Activated CD4-positive, alpha-beta T cell treated with anti-CD3 and anti-CD28 coated beads, Interleukin-2, amount 10 ng/mL, durations not matched to agents 24 days and 14 days (primary cell): Measurements from ENCODE around the gene ADCY2. TPM values are rescaled to one million over a fixed set of nuclear protein-coding genes. Genes with fewer than 3 reads are reported as not detected.

Experiments used
- DNase-seq: peaks from one replicate; pipeline ENCODE4 v3.0.0; 2022
- H3K27ac Mint-ChIP-seq: one replicate; pipeline ENCODE4 v1.8.0; 2022; ENCODE audit warnings: mild to moderate bottlenecking, mixed read lengths
- H3K27me3 Mint-ChIP-seq: one replicate; pipeline ENCODE4 v1.8.0; 2022; ENCODE audit warnings: mixed read lengths
- H3K36me3 Mint-ChIP-seq: one replicate; pipeline ENCODE4 v1.8.0; 2022; ENCODE audit warnings: low read depth, mild to moderate bottlenecking, mixed read lengths
- H3K4me1 Mint-ChIP-seq: one replicate; pipeline ENCODE4 v1.8.0; 2021; ENCODE audit warnings: mixed read lengths
- H3K4me3 Mint-ChIP-seq: one replicate; pipeline ENCODE4 v1.8.0; 2022; ENCODE audit warnings: mild to moderate bottlenecking, moderate library complexity, mixed read lengths
- H3K9me3 Mint-ChIP-seq: one replicate; pipeline ENCODE4 v1.8.0; 2021; ENCODE audit warnings: mixed read lengths
- intact Hi-C: fragments of 100-400 bp; cut with micrococcal nuclease; formaldehyde crosslinking; loops from one replicate; pipeline ENCODE4 v1.15.1; 2023
- total RNA-seq: library from RNA; stranded (reverse); gene quantifications from 2 replicates; pipeline ENCODE4 v1.2.3, GENCODE V29; 2022

ADCY2 gene
- total RNA-seq, 1 donor from 2014 or later: not detected

DNA sequence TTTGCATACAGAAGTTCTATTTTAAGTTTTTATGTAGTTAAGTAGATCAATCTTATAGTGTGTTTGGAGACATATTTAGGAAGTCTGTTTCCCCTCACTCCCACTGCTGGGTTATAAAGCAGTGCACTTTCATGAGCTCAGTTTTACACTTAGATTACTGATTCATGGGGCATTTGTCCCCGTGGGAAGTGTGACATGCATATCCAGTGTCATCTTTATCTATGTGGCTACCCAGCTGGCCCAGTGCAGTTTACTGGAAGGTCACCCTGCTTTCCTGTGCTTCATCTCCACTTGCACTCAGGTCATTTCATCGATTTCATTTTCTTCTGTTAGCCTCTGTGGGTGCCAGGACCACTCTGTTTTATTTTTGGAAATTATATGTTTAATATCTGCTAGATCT lies 49.1 kb downstream of the ADCY2 start:
- H3K4me1 Mint-ChIP-seq: no peaks in the 10 kb centered on the region
- no peak overlapping the region for H3K27ac Mint-ChIP-seq
- H3K9me3 Mint-ChIP-seq: no peaks in the 10 kb centered on the region
- no peaks in the 10 kb centered on the region for H3K27me3 Mint-ChIP-seq
- no peak for DNase-seq
- intact Hi-C loops: no loop called here
- H3K36me3 Mint-ChIP-seq: no peaks in the 10 kb centered on the region
- no peak overlapping the region for H3K4me3 Mint-ChIP-seq

DNA sequence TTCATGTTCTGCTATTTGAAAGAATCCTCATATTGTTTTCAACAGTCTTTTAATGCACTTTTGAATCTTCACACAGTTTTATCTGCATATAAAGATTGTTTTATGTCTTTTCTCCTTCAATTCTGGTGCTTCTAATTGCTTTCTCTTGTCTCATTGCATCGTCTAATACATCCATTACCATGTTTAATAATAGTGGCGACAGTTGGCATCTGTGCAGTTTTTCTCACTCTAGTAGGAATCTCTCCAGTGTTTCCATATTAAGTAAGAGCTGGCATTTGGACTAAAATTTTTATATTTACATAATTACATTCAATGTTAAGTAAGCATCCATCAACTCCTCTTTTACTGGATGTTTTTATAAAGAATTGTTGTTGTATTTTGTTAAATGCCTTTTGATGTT lies 49.9 kb downstream of the ADCY2 start:
- intact Hi-C loops: no loop called here
- no peaks in the 10 kb centered on the region for H3K4me1 Mint-ChIP-seq
- no peaks in the 10 kb centered on the region for H3K9me3 Mint-ChIP-seq
- no peak overlapping the region for H3K27ac Mint-ChIP-seq
- DNase-seq: no peak
- no peaks in the 10 kb centered on the region for H3K36me3 Mint-ChIP-seq
- no peak overlapping the region for H3K4me3 Mint-ChIP-seq
- H3K27me3 Mint-ChIP-seq: no peaks in the 10 kb centered on the region

DNA sequence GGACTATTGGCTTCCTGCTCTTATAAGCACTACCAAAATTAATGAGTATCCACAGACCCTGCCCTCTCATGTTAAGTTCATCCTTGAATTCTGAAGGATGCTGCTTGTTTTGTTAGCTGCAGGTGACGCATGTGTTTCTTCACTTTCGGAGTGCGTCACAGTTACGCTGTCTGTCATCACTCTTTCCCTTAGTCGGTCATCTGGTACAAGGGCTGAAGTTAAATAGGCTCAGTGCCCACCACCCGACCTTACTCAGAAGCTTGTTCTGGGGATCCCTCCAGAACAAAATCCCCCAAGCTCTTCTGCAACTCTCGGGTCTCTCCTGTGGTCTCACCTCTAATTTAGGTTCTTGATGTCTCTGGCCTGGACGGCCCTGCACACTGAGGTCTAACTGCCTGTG lies 51.0 kb downstream of the ADCY2 start:
- intact Hi-C loops: no loop called here
- no peak for DNase-seq
- Mint-ChIP-seq H3K27me3 (no peaks in the 10 kb centered on the region), H3K27ac (no peak overlapping the region), H3K9me3 (no peaks in the 10 kb centered on the region), H3K4me1 (no peaks in the 10 kb centered on the region), H3K4me3 (no peak overlapping the region), H3K36me3 (no peaks in the 10 kb centered on the region)

DNA sequence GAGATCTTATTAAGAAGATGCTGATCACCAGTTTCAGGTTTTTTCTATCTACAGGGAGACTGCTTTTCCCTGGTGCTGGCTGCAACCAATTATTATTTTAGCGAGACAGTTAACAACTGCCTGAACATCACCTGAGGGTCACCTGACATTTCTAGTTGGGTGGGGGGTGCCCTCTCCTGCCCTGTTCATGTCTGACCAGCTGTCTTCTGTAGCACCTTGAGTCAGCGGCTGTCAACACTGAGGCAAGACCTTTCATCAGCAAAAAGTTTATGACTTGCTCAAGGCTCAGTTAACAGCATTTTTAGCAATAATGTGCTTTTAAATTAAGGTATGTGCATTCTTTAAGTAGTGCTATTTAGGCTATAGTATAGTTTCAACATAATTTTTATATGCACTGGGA lies 58.0 kb downstream of the ADCY2 start:
- no peaks in the 10 kb centered on the region for H3K27me3 Mint-ChIP-seq
- H3K4me1 Mint-ChIP-seq: no peaks in the 10 kb centered on the region
- no peak overlapping the region for H3K27ac Mint-ChIP-seq
- intact Hi-C loops: no loop called here
- no peaks in the 10 kb centered on the region for H3K36me3 Mint-ChIP-seq
- no peak for DNase-seq
- no peak overlapping the region for H3K4me3 Mint-ChIP-seq
- H3K9me3 Mint-ChIP-seq: no peaks in the 10 kb centered on the region

DNA sequence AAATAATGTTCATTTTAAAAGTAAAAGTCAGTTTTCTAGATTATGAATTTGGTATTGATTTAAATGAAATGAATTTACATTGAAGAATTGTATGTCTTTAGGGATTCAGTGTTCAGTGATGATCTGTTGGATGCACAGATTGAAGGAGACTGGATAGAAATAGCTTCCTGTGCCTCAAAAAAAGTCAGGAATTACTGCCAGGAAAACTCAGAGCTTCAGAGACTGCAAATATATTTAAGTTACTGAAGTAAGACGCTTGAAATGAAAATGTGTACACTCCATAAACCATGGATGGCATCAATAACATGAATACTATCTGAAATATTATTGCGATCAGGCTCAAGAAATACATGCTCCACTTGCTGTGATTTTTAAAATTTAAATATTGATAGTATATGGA lies 60.3 kb downstream of the ADCY2 start:
- intact Hi-C loops: no loop called here
- H3K4me3 Mint-ChIP-seq: no peak overlapping the region
- DNase-seq: no peak
- H3K9me3 Mint-ChIP-seq: no peaks in the 10 kb centered on the region
- H3K4me1 Mint-ChIP-seq: no peaks in the 10 kb centered on the region
- H3K27ac Mint-ChIP-seq: no peak overlapping the region
- no peaks in the 10 kb centered on the region for H3K36me3 Mint-ChIP-seq
- no peaks in the 10 kb centered on the region for H3K27me3 Mint-ChIP-seq

DNA sequence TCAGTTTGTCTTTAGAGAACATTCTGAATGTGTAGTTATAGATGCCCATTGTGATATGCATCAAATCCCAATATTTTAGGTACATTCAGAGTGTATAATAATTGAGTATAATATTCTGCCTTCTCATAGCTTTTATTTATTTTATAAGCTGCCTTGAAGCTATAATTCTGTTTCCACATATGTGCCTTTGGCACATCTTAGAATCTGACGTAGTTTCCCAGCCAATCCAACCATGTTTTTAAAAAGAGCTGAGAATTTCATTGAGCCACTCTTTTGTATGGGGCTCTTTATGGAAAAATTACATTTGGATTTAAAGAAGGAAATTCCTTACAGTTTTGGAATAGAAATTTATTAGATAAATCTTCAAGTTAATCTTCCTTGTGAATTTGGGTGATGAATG lies 65.4 kb downstream of the ADCY2 start:
- no peaks in the 10 kb centered on the region for H3K9me3 Mint-ChIP-seq
- H3K4me1 Mint-ChIP-seq: no peaks in the 10 kb centered on the region
- H3K36me3 Mint-ChIP-seq: no peaks in the 10 kb centered on the region
- DNase-seq: no peak
- intact Hi-C loops: no loop called here
- H3K4me3 Mint-ChIP-seq: no peak overlapping the region
- no peak overlapping the region for H3K27ac Mint-ChIP-seq
- H3K27me3 Mint-ChIP-seq: no peaks in the 10 kb centered on the region

DNA sequence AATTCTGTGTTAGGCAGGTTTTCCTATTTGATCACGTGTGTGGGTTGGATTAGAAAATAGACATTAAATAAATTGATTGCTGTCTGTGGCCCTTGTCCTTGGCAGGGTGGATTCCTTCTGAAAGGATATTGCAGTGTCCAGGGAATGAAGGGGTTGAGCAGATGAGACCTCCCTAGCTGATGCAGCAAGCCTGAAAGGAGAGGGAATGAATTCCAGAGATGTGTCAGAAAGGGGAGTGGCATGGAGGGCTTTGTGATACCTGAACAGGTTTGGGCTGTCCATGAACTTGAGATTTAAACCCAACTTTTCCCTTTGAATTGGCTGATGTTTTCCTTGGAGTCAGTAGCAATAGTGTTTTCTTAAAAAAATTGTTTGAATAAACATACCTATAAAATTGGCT lies 66.8 kb downstream of the ADCY2 start:
- no peak overlapping the region for H3K27ac Mint-ChIP-seq
- no peaks in the 10 kb centered on the region for H3K9me3 Mint-ChIP-seq
- H3K4me3 Mint-ChIP-seq: no peak overlapping the region
- H3K27me3 Mint-ChIP-seq: no peaks in the 10 kb centered on the region
- DNase-seq: no peak
- H3K4me1 Mint-ChIP-seq: no peaks in the 10 kb centered on the region
- intact Hi-C loops: no loop called here
- H3K36me3 Mint-ChIP-seq: no peaks in the 10 kb centered on the region

DNA sequence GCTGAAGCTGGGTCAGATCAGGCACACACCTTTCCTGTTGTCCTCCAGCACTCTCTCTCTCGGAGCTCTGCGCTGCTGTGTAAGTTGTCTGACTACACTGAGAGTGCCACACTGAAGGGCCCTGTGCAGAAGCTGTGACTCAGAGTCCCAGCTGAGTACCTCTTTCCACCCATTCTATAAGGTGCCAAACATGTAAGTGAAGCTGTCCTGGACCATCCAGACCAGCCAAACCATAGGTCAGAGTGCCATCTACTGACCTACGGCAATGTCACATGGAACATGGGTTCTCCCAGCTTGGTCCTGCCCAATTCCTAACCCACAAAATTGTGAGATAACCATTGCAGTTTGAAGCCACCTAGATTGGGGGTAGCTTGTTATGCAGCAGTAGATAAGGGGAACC lies 68.2 kb downstream of the ADCY2 start:
- no peak for DNase-seq
- Mint-ChIP-seq H3K4me1 (no peaks in the 10 kb centered on the region), H3K27me3 (no peaks in the 10 kb centered on the region), H3K4me3 (no peak overlapping the region), H3K27ac (no peak overlapping the region), H3K36me3 (no peaks in the 10 kb centered on the region), H3K9me3 (no peaks in the 10 kb centered on the region)
- intact Hi-C loops: no loop called here

DNA sequence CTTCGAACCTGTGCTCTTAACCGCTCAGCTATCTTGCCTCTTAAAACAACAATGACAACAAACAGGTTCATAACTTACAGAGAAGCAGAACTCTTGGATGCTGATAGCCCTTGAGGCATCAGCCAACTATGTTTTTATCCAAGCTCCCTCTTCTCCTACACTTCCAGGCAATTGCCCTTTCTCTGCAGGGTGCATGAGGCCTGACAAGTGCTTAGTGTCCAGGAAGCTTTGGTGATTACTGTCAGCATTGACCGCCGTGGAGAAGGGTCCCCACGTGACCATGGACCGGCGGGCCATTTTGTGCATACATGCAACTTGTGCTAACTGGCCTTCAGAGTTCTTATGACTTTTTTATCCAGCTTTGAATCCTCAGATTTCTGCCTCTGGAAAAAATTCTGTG lies 71.2 kb downstream of the ADCY2 start:
- no peaks in the 10 kb centered on the region for H3K4me1 Mint-ChIP-seq

DNA sequence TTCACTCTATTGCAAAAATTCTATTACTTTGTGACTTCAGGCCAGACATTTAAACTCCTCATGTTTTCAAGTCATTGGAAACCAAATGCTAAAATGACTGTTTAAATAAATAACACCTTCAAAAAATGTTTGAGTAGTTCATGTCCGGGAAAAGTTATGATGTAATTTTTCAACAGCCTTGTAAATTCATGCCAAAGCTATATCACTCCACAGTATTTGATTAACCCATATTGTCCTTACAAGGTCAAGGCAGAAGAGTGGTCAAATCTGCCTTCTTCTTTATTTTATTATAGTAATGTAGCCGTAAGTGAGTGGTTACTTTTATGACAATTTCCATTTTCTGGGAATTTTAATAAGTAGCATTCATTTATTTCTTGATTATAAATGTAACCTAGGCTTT lies 72.8 kb downstream of the ADCY2 start:
- Mint-ChIP-seq H3K4me3 (no peak overlapping the region), H3K27me3 (no peaks in the 10 kb centered on the region), H3K27ac (no peak overlapping the region), H3K9me3 (peaks cover 5% of the 10 kb centered on the region), H3K4me1 (no peaks in the 10 kb centered on the region), H3K36me3 (no peaks in the 10 kb centered on the region)
- DNase-seq: no peak
- intact Hi-C loops: no loop called here

More for the DNA sequence above, 71.2 kb downstream of the ADCY2 start:
- Mint-ChIP-seq H3K36me3 (no peaks in the 10 kb centered on the region), H3K27me3 (no peaks in the 10 kb centered on the region), H3K9me3 (peaks cover 5% of the 10 kb centered on the region), H3K27ac (no peak overlapping the region), H3K4me3 (no peak overlapping the region)
- intact Hi-C loops: no loop called here
- no peak for DNase-seq

DNA sequence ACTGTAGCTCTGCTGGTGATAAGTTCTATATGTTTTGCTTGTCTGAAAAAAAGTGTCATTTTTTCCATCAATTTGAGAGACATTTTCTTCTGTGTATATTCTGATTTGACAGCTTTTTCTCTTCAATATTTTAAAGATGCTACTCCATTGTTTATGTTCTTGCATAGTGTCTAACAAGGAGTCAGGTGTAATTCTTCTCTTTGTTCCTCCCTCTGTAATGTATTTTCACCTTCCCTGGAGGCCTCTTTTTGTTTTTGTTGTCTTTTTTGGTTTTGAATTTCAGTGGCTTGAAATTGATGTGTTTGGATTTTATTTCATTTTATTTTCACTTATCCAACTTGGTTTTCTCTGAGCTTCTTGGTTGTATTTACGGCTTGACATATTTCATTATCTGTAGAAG lies 75.8 kb downstream of the ADCY2 start:
- H3K9me3 Mint-ChIP-seq: peaks cover 12% of the 10 kb centered on the region
- H3K4me1 Mint-ChIP-seq: no peaks in the 10 kb centered on the region
- no peaks in the 10 kb centered on the region for H3K36me3 Mint-ChIP-seq
- no peak overlapping the region for H3K4me3 Mint-ChIP-seq
- H3K27me3 Mint-ChIP-seq: no peaks in the 10 kb centered on the region
- no peak overlapping the region for H3K27ac Mint-ChIP-seq
- intact Hi-C loops: no loop called here
- DNase-seq: no peak

DNA sequence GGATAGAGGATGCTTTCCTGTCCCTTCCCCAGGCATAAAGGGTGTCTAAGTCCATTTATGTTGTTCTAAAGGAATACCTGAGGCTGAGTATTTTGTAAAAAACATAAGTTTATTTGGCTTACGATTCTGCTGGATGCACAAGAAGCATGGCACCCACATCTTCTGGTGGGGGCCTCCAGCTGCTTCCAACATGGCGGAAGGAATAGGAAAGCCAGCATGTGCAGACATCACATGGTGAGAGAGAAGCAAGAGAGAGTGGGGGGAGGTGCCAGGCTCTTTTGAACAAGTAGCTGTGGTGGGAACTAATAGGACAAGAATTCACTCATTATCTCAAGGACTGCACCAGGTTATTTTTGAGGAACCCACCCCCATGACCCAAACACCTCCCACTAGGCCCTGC lies 77.2 kb downstream of the ADCY2 start:
- intact Hi-C loops: no loop called here
- Mint-ChIP-seq H3K27ac (no peak overlapping the region), H3K9me3 (peaks cover 12% of the 10 kb centered on the region), H3K36me3 (no peaks in the 10 kb centered on the region), H3K27me3 (no peaks in the 10 kb centered on the region), H3K4me1 (no peaks in the 10 kb centered on the region), H3K4me3 (no peak overlapping the region)
- no peak for DNase-seq

DNA sequence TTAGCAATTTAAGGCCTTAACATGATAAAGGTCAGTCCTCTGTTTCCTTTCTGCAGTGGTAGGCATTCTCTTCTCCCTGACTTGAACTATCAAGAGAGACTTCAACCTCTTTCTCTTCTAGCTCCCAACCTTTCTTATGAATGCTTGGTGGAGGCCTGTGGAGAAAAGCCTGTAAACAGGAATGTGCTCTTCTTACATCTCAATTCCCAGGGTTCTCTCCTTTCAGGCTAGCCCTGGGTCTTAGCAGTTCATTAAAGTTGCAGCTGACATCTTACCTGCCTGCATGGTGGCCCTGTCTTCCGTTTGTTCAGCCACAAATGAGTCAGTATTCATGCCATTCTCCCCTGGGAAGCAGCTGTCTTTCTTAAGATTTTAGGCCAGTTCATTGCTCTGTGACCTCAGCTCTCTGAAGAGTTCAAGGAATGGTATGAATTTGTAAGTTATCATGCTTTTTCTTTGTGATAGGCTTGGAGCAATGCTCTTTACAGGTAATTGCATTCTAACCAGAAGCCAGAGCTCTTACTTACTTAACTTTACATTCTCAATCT lies 77.8 kb downstream of the ADCY2 start:
- no peak overlapping the region for H3K4me3 Mint-ChIP-seq
- no peak overlapping the region for H3K27ac Mint-ChIP-seq
- H3K36me3 Mint-ChIP-seq: no peaks in the 10 kb centered on the region
- no peaks in the 10 kb centered on the region for H3K27me3 Mint-ChIP-seq
- intact Hi-C loops: no loop called here
- peaks cover 12% of the 10 kb centered on the region for H3K9me3 Mint-ChIP-seq
- no peaks in the 10 kb centered on the region for H3K4me1 Mint-ChIP-seq
- DNase-seq: no peak

DNA sequence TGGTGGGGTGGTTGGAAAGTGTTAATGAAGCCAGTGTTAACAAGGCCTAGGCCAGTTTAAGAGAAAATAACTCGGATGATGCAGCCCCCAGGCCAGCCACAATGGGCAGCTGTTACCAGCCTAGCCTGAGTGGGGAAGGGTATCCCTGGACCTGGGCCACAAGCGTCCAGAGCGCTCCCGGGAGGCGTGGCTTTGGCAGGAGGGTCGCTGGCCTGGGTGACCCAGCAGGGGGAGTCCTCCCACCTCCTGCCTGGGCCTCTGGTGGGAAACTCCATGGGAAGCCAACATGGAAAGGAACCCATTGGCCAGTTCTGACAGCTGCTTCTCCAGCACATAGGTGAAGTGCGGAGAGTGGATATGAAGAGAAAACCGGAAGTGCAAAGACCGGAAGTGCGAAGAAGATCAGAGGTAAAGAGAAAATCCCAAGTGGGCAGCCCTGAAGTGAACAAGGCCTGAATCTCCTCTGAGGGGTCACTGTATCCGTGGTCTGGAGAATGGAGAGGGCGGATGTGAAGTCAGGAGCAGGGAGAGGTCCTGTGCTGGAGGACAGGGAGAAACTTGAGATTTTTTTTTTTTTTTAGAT lies 79.0 kb downstream of the ADCY2 start:
- intact Hi-C loops: no loop called here
- Mint-ChIP-seq H3K36me3 (no peaks in the 10 kb centered on the region), H3K27ac (no peak overlapping the region), H3K4me3 (no peak overlapping the region), H3K4me1 (no peaks in the 10 kb centered on the region), H3K9me3 (peaks cover 12% of the 10 kb centered on the region), H3K27me3 (no peaks in the 10 kb centered on the region)
- no peak for DNase-seq

DNA sequence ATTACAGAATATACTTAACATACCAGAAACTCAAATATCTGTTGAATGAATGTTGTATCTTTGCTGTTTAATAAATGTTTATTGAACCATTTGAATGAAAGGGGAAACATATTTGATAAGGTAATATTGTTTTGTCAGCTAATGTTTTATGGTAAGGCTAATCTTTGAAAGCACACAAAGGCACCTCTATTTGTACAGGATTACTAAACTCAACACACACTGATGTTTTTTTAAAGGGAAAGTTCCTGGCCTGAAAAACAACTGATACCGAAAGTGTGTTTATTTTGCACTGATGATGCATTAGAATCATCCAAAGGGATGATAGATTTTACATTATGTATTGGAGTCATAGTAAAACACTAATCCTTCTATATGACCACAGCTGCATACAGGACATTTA lies 82.5 kb downstream of the ADCY2 start:
- Mint-ChIP-seq H3K9me3 (peaks cover 7% of the 10 kb centered on the region), H3K4me1 (no peaks in the 10 kb centered on the region), H3K4me3 (no peak overlapping the region), H3K27me3 (no peaks in the 10 kb centered on the region), H3K27ac (no peak overlapping the region), H3K36me3 (no peaks in the 10 kb centered on the region)
- no peak for DNase-seq
- intact Hi-C loops: no loop called here
